Measurements from ENCODE around the gene AMPD2.

The AMPD2 gene

GRCh38 chr1:109619576-109620400, at the start of gene AMPD2, which contains the start of gene GNAT2:
Gene AMPD2 (plus strand): TSS chr1:109619837. CDS start chr1:109621176, 1,339 bp downstream.
Gene GNAT2 (minus strand): TSS chr1:109619616. CDS start chr1:109612870, 6,746 bp downstream.
- DNase-seq, result peak; percentile 50

GRCh38 chr1:109570414-109570813, 49.2 kb upstream of the AMPD2 start:
- DNase-seq, result no peak

GRCh38 chr1:109573785-109574184, 45.9 kb upstream of the AMPD2 start:
- DNase-seq, result no peak

- DNase-seq, result no peak
Measured at GRCh38 chr1:109578947-109579443, 40.6 kb upstream of the AMPD2 start.

- DNase-seq, result no peak
Measured at GRCh38 chr1:109579491-109579890, 40.1 kb upstream of the AMPD2 start.

GRCh38 chr1:109582021-109582420, 37.6 kb upstream of the AMPD2 start:
- DNase-seq, result no peak

- no peak for DNase-seq
Measured at GRCh38 chr1:109584766-109585165, 34.9 kb upstream of the AMPD2 start.

GRCh38 chr1:109586055-109586454, 33.6 kb upstream of the AMPD2 start:
- DNase-seq, result no peak

- DNase-seq, result no peak
Measured at GRCh38 chr1:109589177-109589576, 30.5 kb upstream of the AMPD2 start.

- DNase-seq, result no peak
Measured at GRCh38 chr1:109589679-109590078, 30.0 kb upstream of the AMPD2 start.

GRCh38 chr1:109592916-109593315, 26.7 kb upstream of the AMPD2 start:
- DNase-seq, result no peak

- DNase-seq, result no peak
Measured at GRCh38 chr1:109595531-109595930, 24.1 kb upstream of the AMPD2 start.

GRCh38 chr1:109598156-109598555, 21.5 kb upstream of the AMPD2 start:
- no peak for DNase-seq

- no peak for DNase-seq
Measured at GRCh38 chr1:109598655-109599054, 21.0 kb upstream of the AMPD2 start.

GRCh38 chr1:109603229-109603628, 16.4 kb upstream of the AMPD2 start:
- DNase-seq, result no peak

- DNase-seq, result no peak
Measured at GRCh38 chr1:109605381-109605780, 14.3 kb upstream of the AMPD2 start.

GRCh38 chr1:109609881-109610280, 9.8 kb upstream of the AMPD2 start:
- no peak for DNase-seq

GRCh38 chr1:109610609-109611307, 8.9 kb upstream of the AMPD2 start:
- no peak for DNase-seq

GRCh38 chr1:109611308-109611990, 8.2 kb upstream of the AMPD2 start:
- no peak for DNase-seq

GRCh38 chr1:109613361-109614147, 6.1 kb upstream of the AMPD2 start:
- no peak for DNase-seq

- no peak for DNase-seq
Measured at GRCh38 chr1:109615879-109616278, 3.8 kb upstream of the AMPD2 start.

- DNase-seq, result no peak
Measured at GRCh38 chr1:109616391-109616790, 3.2 kb upstream of the AMPD2 start.
